Stimulated activated CD4-positive, alpha-beta T cell treated with anti-CD3 and anti-CD28 coated beads, Interleukin-1b, Interleukin-23, amount 100 ng/mL, for 1 hour (primary cell): ENCODE results near the gene SFXN1.

Source experiments
- DNase-seq, 2 donors: peaks; one replicate each; pipeline ENCODE4 v3.0.0-alpha.2; 2020; ENCODE audit warnings: low read depth in 2 of 2

The SFXN1 gene

DNA sequence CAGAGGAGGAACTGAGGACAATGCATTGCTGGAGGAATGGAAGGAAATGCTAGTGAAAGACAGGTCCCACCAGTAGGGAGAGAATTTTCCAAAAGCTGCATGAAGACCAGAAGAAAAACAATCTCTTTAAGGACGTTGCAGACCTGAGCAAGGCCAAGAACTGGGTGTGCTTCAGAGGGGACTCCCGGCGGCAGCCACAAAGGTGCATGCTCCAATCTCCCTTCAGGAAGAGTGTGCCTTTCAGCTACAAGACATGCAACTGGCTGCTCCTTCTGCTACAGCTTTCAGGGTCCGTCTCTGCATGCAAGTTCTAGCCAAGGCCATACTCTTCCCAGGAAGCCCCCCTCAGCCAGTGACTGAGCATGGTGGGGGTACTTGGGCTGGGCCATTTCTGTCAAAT, 62.9 kb downstream of the SFXN1 start:
- DNase-seq = no peak

DNA sequence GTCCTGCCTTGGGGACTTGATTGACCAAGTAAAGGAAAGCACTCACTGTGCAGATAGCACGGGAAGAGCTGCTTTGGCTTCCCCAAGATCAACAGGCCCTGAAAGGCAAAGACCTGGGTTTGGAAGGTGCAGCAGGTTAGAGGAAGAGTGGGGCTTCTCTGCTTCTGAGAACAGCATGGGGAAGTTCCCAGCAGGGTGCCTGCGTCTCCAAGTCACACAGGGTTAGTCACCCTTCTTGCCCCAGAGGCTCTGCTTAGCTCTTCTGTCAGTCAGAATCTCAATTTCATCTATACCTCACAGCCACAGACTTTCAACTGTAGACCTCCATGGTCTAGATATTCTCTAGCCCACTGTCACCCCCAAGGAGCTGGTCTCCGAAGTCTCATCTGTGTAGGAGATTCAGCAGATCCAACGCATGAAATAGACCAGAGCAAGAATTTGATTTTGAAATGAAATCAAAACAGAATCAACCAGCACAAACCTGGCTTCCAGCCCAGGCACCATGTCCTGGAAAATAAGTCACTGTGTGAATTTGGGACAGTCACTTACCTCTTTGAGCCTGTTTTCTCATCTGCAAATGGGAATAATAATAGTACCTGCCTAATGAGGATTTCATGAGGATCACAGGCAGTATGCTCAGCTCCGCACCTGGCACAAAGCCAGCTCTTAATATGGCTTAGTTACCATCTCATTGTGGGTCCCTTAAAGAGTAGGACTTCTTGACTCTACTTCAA, 64.0 kb downstream of the SFXN1 start:
- no peak for DNase-seq

DNA sequence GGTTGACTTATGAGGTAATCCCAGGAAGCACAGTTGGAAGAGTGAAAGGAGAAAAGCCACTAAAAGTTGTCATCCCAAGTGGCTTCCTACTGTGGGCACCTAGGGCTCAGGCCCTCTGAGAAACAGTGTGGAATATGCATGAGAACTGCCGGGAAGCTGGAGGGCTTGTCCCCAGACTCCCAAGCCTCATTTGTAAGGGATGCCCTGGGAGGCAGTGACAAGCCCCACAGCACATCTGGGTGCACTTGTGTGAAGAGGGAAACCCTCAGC, 64.5 kb downstream of the SFXN1 start:
- DNase-seq = no peak

DNA sequence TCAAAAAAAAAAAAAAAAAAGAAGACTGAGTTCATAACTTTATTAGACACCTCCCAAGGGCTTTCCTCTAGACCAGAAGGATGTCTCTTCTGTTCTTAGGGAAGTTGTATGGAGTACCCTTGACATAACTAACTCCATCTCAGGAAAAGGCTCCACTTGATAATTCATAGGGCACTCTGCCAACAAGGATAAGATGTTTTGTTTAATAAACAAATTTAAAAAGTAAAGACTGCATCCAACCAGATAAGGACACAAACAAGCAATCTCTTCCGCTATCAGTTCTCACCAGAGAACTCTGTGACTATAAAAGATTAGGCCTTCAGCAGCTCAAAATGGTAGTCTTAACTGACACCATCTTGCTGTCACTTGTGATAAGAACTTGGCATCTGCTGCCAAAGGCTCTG, 65.8 kb downstream of the SFXN1 start:
- DNase-seq = no peak

DNA sequence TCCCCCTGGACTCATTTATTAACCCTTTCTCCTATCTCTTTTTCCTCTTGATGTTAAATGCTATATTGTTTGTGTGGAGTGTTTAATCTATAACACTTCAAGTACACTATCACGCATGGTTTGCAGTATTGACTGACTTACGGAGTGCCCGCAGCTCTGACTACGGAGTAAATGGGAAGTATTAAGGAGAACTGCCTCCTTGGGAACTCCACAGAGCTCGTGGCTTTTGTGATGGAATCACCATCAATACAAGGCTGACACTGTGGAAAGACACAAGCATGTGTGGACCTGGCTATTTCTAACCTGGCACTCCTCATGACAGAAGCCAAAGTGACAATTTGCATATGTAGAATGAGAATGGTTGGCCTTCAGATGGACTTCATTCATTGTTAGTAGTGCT, 66.2 kb downstream of the SFXN1 start:
- no peak for DNase-seq

DNA sequence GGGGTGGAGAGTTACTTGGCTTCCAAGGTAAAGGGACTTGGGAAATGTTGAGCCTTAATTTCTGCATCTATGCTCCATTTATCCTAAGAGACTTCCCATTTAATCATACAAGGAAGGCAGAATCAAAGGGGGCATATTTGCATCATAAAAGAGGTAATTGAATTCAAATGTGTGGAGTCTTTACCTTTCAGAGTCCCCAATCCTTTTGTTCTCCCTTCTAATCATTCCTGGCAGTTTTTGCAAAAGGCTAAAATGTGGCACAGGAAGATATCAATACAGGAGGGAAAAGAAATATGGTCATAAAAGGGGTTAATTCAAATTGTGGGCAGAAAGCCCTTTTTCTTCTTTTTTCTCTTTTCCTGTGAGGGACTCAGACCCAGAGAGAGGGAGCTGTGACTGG, 69.5 kb downstream of the SFXN1 start:
- DNase-seq = no peak

DNA sequence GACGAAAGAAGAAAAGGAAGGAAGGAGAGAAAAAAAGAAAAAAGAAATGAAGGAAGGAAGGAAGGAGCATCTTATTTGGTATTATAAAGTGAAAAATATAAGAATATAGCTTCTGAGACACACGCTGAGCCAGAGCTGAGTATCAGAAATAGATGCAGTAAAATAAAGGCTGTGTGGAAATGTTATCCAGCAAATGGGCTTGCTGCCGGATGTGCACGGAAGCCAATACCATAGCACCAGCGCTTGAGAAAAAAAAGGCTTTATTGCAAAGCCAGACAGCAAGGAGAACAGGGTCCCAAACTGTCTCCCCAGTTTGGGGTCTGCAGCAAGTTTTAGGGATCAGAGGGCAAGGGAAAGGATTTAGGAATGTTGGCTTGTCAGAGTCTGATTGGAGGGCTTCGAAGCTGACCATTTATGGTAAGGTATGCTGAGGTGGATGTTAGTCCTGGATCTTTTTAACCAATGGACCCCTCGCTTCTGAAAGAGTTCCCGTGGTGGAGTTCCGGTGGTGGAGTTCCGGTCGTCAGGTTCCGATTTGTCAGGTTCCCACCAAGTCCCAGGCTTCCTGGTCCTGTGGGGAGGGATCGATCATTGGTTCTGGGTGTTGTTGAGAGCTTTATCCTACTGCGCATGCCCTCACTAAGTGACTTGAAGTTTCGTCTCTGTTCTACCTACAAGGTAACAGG, 70.4 kb downstream of the SFXN1 start:
- DNase-seq = no peak

DNA sequence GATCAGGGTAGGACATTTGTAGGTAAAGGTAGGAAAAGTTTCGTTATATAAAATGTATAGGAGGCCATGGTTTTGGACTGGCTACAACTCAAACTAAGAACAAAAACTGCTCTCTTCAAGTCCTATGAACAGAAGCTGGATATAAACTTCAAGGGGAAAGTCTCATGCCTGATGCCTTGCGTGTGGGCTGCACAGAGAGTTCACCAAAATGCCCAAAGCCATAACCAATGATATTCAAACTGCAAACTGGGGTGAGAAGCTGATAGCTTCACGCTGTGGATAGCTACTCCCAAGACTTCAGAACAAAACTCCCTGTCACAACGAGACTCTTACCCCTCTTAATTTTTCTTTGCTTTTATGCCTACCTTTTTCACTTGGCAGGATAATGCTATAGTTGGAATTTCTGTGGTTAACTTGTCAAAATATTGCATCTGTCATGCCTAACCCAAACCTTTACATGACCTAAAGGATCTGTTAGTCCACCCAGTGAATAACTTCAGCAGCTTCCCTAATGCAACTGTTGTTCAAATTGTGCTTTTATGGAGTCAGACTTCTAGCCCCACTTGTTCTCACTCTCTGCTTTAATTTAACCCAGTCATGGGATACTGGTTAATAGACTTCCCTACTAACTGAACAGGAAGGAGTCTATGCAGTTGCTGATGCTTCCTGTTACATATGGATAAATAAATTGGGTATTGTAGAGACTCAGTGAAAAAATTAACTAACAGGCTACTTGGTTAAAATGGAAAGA, 71.9 kb downstream of the SFXN1 start:
- DNase-seq = no peak

DNA sequence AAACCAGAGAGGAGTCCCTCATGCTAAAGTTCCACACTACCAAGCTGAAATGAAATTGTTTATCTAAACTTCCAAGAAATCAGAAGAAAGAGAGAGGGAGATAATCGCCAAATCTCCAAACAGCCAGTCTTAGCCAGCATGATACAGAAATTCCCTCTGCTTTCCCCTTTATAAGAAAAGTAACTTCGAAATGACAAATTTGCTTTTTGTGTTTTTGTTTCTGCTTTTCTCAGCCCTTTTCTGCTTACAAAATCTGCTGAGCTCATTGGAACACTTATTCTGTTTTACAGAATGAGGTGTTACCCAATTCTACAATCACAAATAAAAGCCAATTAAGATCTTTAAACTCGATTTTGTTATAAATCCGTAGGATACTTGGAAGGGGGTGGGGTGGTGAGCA, 72.9 kb downstream of the SFXN1 start:
- DNase-seq = no peak

DNA sequence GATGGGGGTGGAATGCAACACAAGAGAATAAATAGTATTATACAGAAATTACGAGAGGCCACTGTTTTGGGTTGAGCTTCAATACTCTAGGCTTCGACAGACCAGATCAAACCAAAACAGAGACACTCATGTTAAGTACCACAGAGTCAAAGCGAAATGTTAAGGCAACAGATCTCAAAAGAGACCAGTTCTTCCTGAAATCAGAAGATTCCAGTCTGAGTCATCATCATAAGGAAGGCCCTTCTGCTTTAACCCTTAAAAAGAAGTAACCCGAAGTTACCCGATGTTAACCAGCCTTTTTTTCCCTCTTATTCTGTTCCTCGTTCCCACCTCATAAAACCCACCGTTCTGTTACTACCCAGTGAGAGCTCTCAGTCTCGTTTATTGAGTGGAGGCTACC, 75.9 kb downstream of the SFXN1 start:
- no peak for DNase-seq

DNA sequence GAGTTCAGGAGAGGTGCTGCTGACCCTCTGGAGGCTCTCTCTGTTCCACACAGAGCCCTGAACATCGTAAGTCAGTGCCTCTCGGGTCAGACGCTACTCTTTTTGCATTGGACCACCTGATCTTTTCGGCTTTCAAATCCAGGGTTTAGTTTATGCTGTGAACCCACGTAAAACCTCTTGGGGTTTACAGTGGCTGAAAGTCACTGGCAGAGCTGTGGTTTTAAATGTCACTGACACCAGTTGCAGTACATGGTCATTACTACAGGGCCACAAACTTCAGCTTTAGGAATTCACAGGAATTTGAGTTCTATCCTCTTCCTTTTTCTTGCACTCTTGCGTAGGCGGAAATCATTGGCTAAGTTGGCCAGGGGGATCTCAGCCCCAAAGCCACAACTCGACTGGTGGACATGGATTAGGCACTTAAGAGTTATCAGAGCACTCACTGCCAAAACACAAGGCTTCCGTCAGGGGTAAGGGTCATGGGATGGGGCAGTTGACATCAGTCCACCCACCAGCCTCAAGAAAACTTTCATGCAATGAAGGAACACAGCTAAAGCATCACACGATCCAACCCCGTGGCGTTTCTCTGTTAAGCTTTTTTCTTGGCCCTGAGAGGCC, 76.9 kb downstream of the SFXN1 start:
- no peak for DNase-seq

DNA sequence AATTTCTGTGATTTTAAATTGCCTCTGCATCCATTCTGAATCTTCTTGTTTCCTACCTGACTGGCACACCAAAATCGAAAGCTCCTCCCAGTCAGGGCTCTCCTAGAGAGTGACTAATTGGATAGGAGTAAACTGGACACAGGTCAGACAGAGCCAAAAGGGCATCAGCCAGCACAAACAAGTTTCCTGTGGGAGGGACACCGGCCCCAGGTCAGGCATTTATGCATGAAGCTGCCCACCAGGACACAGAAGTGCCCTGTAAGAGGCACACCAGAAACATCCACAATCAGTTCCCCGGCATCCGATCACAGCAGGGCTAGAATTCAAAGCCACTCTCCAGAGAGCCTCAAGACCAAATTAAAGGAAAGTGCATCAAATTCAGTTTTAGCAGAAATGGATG, 78.4 kb downstream of the SFXN1 start:
- DNase-seq = no peak

DNA sequence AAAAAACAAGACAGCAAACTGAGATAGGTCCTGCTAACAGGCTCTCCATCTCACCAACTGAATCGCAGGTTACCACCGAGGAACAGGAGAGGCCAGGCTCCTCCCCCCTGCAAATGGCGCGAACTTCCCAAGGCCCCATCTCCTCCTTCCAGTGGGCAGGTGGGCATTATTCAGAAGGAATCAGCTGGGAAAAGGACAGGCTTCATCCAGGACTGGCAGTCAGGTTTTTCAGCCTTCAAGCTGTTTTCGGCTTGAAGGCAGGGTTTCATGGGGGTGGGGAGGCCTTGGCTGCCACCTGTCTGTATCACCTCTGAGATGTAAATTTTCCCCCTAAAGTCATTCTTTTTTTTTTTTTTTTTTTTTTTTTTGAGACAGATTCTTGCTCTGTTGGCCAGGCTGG, 79.4 kb downstream of the SFXN1 start:
- DNase-seq = no peak

DNA sequence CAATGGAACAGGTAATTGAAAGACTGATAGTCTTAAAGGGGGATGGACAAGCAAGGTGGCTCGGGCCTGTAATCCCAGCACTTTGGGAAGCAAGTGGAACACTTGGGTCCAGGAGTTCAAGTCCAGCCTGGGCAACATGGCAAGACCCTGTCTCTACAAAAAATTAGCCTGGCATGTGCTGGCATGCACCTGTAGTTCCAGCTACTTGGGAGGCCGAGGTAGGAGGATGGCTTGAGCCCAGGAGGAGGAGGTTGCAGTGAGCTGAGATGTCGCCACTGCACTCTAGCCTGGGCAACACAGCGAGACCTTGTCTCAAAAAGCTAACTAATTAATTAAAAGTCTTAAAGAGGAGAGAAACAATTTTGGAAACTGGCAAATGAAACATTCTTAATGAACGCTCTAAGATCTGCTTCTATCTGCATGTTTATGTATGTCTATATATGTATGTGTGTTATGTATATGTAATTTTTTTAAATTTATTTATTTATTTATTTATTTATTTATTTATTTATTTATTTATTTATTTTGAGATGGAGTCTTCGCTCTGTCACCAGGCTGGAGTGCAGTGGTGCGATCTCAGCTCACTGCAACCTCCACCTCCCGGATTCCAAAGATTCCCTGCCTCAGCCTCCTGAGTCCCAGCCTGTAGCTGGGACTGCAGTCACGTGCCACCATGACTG, 80.6 kb downstream of the SFXN1 start:
- no peak for DNase-seq

DNA sequence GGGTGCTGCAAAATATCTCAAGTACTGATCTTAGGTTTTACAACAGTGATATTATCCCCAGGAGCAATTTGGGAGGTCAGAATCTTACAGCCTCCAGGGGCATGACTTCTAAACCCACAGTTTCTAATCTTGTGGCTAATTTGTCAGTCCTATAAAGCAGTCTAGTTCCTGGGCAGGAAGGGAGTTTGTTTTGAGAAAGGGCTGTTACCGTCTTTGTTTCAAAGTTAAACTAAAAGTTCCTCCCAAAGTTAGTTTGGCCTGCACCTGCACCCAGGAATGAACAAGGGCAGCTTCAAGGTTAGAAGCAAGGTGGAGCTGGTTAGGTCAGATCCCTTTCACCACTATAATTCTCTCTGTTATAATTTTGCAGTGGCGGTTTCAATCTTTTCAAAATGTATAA, 81.7 kb downstream of the SFXN1 start:
- DNase-seq = no peak

DNA sequence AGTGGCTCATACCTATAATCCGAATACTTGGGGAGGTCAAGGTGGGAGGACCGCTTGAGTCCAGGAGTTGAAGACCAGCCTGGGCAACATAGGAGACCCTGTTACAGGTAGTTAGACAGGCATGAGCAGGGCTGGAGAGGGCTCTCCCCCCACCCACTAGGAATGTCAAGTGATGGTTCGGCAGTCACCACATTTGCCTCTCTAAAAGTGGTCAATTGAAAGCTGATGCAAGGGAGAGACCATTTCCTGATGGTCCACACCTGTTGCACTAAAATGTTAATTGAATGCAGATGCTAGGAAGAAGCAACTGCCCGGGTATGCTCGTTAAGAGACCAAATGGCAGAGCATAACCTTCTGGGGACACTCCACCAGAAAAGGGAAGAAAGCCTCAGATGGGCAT, 82.7 kb downstream of the SFXN1 start:
- no peak for DNase-seq

DNA sequence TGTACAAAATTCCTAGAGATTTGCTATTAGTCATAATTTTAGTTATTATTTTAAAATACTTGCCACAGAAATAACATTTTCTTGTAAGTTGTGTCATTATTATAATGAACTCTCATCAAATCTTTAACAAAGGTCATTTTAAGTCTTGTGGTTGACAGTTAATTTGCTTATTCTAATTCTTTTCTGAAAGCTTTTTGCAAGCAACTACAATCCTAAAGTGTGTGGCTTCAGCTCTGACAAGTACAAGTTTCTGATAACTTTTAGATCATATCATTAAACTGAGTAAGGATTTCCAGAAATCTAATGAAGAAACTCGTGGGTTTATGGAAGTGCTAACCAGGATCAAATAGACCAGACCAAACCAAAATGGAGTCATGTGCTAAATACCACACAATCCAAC, 86.4 kb downstream of the SFXN1 start:
- DNase-seq = no peak

DNA sequence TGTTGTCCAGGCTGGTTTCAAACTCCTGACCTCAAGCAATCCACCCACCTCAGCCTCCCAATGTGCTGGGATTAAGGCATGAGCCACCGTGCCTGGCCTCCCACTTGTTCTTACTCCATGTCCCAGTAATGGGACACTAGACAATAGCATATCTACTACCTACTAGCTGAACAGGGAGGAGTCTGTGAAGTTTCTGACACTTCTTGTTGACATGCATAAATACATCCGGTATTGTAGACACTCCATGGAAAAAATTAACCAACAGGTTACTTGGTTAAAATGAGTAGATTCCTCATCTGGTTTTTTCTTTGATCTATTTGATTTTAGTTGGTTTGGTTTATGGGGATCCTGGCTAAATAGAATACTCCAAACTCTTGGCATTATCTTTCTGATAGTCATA, 88.3 kb downstream of the SFXN1 start:
- no peak for DNase-seq

DNA sequence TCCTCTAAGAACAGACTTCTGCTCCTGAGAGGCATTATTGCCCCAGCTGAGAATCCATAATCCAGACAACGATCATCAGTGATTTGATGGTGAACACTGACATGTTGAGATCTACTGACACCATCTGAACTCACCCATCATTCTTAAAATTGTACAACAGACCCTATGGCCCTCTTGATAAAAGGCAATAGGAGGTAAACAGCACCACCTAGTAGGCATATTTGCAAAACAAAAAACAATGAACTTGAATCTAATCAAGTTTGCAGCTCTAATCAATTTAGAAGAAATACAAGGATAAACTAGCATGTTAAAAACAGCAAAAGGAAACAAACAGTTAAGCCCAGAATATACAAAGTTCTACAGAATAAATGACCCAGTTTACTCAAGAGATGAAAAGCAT, 89.6 kb downstream of the SFXN1 start:
- DNase-seq = no peak

DNA sequence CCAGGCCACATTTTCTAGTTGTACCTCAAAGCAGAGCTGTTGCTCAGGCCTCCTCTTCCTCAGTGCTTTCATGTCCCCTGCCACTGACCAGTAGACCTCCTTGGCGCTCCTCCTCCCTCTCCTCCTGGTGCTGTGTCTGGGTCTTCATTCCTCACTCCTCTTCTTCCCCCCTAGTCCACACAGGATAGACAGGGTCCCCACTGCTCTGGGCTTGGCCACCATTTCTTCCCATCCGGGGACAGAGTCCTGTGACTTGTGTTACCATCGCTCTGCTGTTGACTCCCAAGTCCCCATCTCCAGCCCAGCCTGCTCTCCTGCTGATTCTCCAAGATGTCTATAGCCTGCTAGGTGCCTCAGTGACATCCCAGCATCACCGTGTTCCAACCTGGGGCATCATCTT, 91.3 kb downstream of the SFXN1 start:
- DNase-seq = no peak

DNA sequence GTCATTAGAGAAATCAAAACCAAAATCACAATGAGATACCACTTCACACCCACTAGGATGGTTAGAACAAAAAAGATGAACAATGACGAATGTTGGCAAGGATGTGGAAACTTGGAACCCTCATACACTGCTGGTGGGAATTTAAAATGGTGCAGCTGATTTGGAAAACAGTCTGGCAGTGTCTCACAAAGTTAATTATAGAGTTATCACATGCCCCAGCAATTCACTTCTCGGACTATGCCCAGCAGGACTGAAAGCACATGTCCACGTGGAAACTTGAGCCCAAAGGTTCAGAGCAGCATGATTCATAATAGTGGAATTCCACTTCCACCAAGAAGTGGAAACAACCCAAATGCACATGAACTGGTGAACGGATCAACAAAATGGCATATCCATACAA, 94.5 kb downstream of the SFXN1 start:
- DNase-seq = no peak

DNA sequence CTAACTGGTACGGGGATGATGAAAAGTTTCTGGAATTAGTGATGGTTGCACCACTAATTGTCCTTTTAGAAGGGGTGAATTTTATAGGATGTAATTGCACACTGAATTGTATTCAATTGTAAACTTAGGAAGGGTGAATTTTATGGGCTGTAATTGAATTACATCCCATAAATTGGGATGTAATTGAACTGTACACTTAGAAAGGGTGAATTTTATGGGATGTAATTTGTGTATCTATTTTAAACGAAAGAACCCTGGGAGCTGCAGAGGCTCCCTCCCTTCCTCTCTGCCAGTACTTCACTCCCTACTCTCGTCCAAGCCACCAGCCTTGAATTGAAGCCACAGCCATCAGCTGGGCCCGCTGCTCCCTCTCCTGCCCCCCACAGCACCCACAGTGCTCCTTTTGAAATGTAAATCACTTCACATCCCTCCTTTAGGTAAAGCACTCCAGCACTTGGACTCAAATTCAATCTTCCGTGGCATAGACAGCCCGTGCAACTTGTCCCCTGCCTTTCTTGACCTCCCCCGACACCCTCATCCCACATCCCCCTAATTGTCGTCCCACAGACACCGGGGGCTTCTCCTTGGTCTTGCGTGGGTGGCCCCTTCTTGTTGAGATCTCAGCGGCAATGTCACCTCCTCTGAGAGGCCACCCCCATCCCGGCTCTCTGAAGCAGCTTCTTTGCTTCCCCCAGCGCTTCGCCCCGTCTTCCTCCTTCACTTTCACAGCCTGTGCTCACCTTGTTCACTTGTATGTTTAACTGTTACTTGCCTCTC, 95.3 kb downstream of the SFXN1 start:
- no peak for DNase-seq
